NCI-H2107 (cell line): ENCODE measurements around the gene SYS1.

Experiments
- DNase-seq: peaks from one replicate; lab custom pipeline; 2025; lab: John Stamatoyannopoulos, UW

The SYS1 gene

GRCh38 chr20:45391559-45391958, 28.6 kb downstream of the SYS1 start:
- DNase-seq: no peak

GRCh38 chr20:45392733-45393132, 29.8 kb downstream of the SYS1 start:
- no peak for DNase-seq

GRCh38 chr20:45394221-45395113, 31.5 kb downstream of the SYS1 start:
- DNase-seq: no peak

GRCh38 chr20:45395114-45395415, 32.1 kb downstream of the SYS1 start:
- no peak for DNase-seq

GRCh38 chr20:45399018-45399417, 36.1 kb downstream of the SYS1 start:
- DNase-seq: no peak

- DNase-seq: no peak
Measured at GRCh38 chr20:45400346-45401031, 37.5 kb downstream of the SYS1 start.

GRCh38 chr20:45402946-45403345, 40.0 kb downstream of the SYS1 start:
- no peak for DNase-seq

- DNase-seq: no peak
Measured at GRCh38 chr20:45404438-45404837, 41.5 kb downstream of the SYS1 start.

- DNase-seq: no peak
Measured at GRCh38 chr20:45405571-45406259, 42.8 kb downstream of the SYS1 start.

GRCh38 chr20:45406260-45407066, 43.5 kb downstream of the SYS1 start:
- DNase-seq: no peak

GRCh38 chr20:45407067-45407745, 44.2 kb downstream of the SYS1 start:
- no peak for DNase-seq

GRCh38 chr20:45407783-45408645, 45.1 kb downstream of the SYS1 start, which contains the start of gene DBNDD2:
Gene DBNDD2 (plus strand): TSS chr20:45408289. CDS start chr20:45408468, 179 bp downstream.
- DNase-seq: no peak

GRCh38 chr20:45408646-45409213, 45.8 kb downstream of the SYS1 start:
- DNase-seq: no peak

GRCh38 chr20:45409521-45410272, 46.7 kb downstream of the SYS1 start:
- no peak for DNase-seq

- no peak for DNase-seq
Measured at GRCh38 chr20:45410887-45411286, 47.9 kb downstream of the SYS1 start.

- DNase-seq: no peak
Measured at GRCh38 chr20:45412653-45413052, 49.7 kb downstream of the SYS1 start.

- no peak for DNase-seq
Measured at GRCh38 chr20:45413479-45413878, 50.5 kb downstream of the SYS1 start.

- DNase-seq: no peak
Measured at GRCh38 chr20:45415822-45416637, 53.1 kb downstream of the SYS1 start, which contains the start of gene PIGT. Gene PIGT (plus strand): TSS chr20:45416141. CDS start chr20:45416157, 16 bp downstream.
